HG03457 (cell line): ENCODE measurements around the gene ATG101.

Experiments used
- ATAC-seq: cut with Tn5 transposase; IDR thresholded peaks from one replicate; pipeline ENCODE4 v1.9.1; 2021; ENCODE audit warnings: moderate number of reproducible peaks; ENCODE audit not compliant: unreplicated experiment

Gene ATG101

GRCh38 chr12:52057638-52058576 is 11.9 kb upstream of the ATG101 start:
- ATAC-seq: no peak

GRCh38 chr12:52058631-52059361 is 11.0 kb upstream of the ATG101 start:
- ATAC-seq: no peak

GRCh38 chr12:52059582-52060497 is 9.9 kb upstream of the ATG101 start:
- no peak for ATAC-seq

GRCh38 chr12:52060498-52061177 is 9.1 kb upstream of the ATG101 start:
- no peak for ATAC-seq

GRCh38 chr12:52061470-52062166 is 8.2 kb upstream of the ATG101 start:
- no peak for ATAC-seq

- ATAC-seq: no peak
These were observed 7.4 kb upstream of the ATG101 start for GRCh38 chr12:52062167-52063081.

- ATAC-seq: no peak
These were observed 6.5 kb upstream of the ATG101 start for GRCh38 chr12:52063082-52063924.

- ATAC-seq: no peak
These were observed 5.7 kb upstream of the ATG101 start for GRCh38 chr12:52063981-52064649.

- ATAC-seq: no peak
These were observed 3.3 kb upstream of the ATG101 start for GRCh38 chr12:52066346-52067080.

- no peak for ATAC-seq
These were observed 2.8 kb upstream of the ATG101 start for GRCh38 chr12:52067081-52067374.

- peak; percentile 12 for ATAC-seq
These were observed 577 bp downstream of the ATG101 start for GRCh38 chr12:52070185-52070925.

- ATAC-seq: no peak
These were observed 4.0 kb downstream of the ATG101 start for GRCh38 chr12:52073531-52074381.

GRCh38 chr12:52074971-52075724 is 5.4 kb downstream of the ATG101 start:
- no peak for ATAC-seq

- no peak for ATAC-seq
These were observed 7.0 kb downstream of the ATG101 start for GRCh38 chr12:52076811-52077210.

GRCh38 chr12:52078276-52078675 is 8.5 kb downstream of the ATG101 start:
- no peak for ATAC-seq
